H9 (cell line): Measurements from ENCODE around the gene VWA3A. TPM values are rescaled to one million over a fixed set of nuclear protein-coding genes. Genes with fewer than 3 reads are reported as not detected.
"Not testable (repeated sequence)": the region's sequence is repeated elsewhere in the genome, so short reads cannot be mapped to it uniquely, and the experiment has no call there.

ENCODE experiments used
- DNase-seq: peaks from one replicate; pipeline ENCODE4 v3.0.0-alpha.2; 2017
- H2AFZ ChIP-seq: one replicate; pipeline ENCODE4 v1.6.1; 2013; ENCODE audit warnings: mild to moderate bottlenecking, low read length, control low read depth, moderate library complexity
- H2AK5ac ChIP-seq: 2 replicates; pipeline ENCODE4 v1.6.1; 2013; ENCODE audit warnings: low read length, control low read depth, mixed read lengths; ENCODE audit not compliant: insufficient read length
- H2BK120ac ChIP-seq: one replicate; pipeline ENCODE4 v1.6.1; 2013; ENCODE audit warnings: low read depth, mild to moderate bottlenecking, low read length, control low read depth, inconsistent platforms; ENCODE audit not compliant: poor library complexity, severe bottlenecking
- H2BK12ac ChIP-seq: 2 replicates; pipeline ENCODE4 v1.6.1; 2013; ENCODE audit warnings: low read length, control low read depth, mixed read lengths, low read depth; ENCODE audit not compliant: insufficient read length
- H2BK15ac ChIP-seq: 2 replicates; pipeline ENCODE4 v1.6.1; 2013; ENCODE audit warnings: low read depth, low read length, control low read depth
- H2BK20ac ChIP-seq: one replicate; pipeline ENCODE4 v1.6.1; 2013; ENCODE audit warnings: low read depth, mild to moderate bottlenecking, low read length, control low read depth, inconsistent platforms; ENCODE audit not compliant: poor library complexity, severe bottlenecking
- H2BK5ac ChIP-seq: 2 replicates; pipeline ENCODE4 v1.6.1; 2013; ENCODE audit warnings: low read length, control low read depth, mixed read lengths; ENCODE audit not compliant: insufficient read length
- H3K14ac ChIP-seq: 2 replicates; pipeline ENCODE4 v1.6.1; 2013; ENCODE audit warnings: low read length, control low read depth; ENCODE audit not compliant: insufficient read depth
- H3K18ac ChIP-seq: 2 replicates; pipeline ENCODE4 v1.6.1; 2013; ENCODE audit warnings: low read depth, mild to moderate bottlenecking, mixed read lengths, low read length, control low read depth; ENCODE audit not compliant: insufficient read length
- H3K23ac ChIP-seq: 2 replicates; pipeline ENCODE4 v1.6.1; 2013; ENCODE audit warnings: low read length, control low read depth, mixed read lengths, low read depth; ENCODE audit not compliant: insufficient read length
- H3K23me2 ChIP-seq: 2 replicates; pipeline ENCODE4 v1.6.1; 2013; ENCODE audit warnings: low read depth, mild to moderate bottlenecking, mixed read lengths, low read length, control low read depth; ENCODE audit not compliant: insufficient read length, poor library complexity, severe bottlenecking
- H3K27ac ChIP-seq: 2 replicates; pipeline ENCODE4 v1.5.1; 2013; ENCODE audit warnings: low read length, control low read depth, mixed read lengths, low read depth; ENCODE audit not compliant: insufficient read length
- H3K27me3 ChIP-seq: 2 replicates; pipeline ENCODE4 v1.6.1; 2013; ENCODE audit warnings: low read length, control low read depth, inconsistent platforms; ENCODE audit not compliant: insufficient read depth
- H3K4ac ChIP-seq: 2 replicates; pipeline ENCODE4 v1.6.1; 2013; ENCODE audit warnings: low read depth, mild to moderate bottlenecking, control low read depth, inconsistent platforms, low read length, moderate library complexity
- H3K4me1 ChIP-seq: 2 replicates; pipeline ENCODE4 v1.6.1; 2013; ENCODE audit warnings: low read length, control low read depth, inconsistent platforms; ENCODE audit not compliant: insufficient read depth
- H3K4me2 ChIP-seq: 2 replicates; pipeline ENCODE4 v1.6.1; 2013; ENCODE audit warnings: low read length, control low read depth, mixed read lengths; ENCODE audit not compliant: insufficient read length, insufficient read depth
- H3K56ac ChIP-seq: 2 replicates; pipeline ENCODE4 v1.6.1; 2013; ENCODE audit warnings: low read depth, mild to moderate bottlenecking, mixed read lengths, low read length, control low read depth; ENCODE audit not compliant: insufficient read length
- H3K79me1 ChIP-seq: 2 replicates; pipeline ENCODE4 v1.6.1; 2013; ENCODE audit warnings: low read depth, mild to moderate bottlenecking, moderate library complexity, low read length, control low read depth, inconsistent platforms; ENCODE audit not compliant: insufficient read depth, poor library complexity, severe bottlenecking
- H3K79me2 ChIP-seq: 2 replicates; pipeline ENCODE4 v1.6.1; 2013; ENCODE audit warnings: low read length, control low read depth, inconsistent platforms; ENCODE audit not compliant: insufficient read depth
- H3K9ac ChIP-seq: 2 replicates; pipeline ENCODE4 v1.6.1; 2013; ENCODE audit warnings: low read length, control low read depth, mixed read lengths; ENCODE audit not compliant: insufficient read length; ENCODE audit errors: extremely low read depth
- H3K9me3 ChIP-seq: one replicate; pipeline ENCODE4 v1.6.1; 2013; ENCODE audit warnings: low read depth, low read length, inconsistent platforms; ENCODE audit not compliant: control insufficient read depth
- H3T11ph ChIP-seq: one replicate; pipeline ENCODE4 v1.6.1; 2013; ENCODE audit warnings: mild to moderate bottlenecking, low read length, control low read depth, inconsistent platforms
- H4K20me1 ChIP-seq: one replicate; pipeline ENCODE4 v1.6.1; 2013; ENCODE audit not compliant: control insufficient read depth, insufficient read length, insufficient read depth
- H4K5ac ChIP-seq: 2 replicates; pipeline ENCODE4 v1.6.1; 2013; ENCODE audit warnings: low read depth, mild to moderate bottlenecking, mixed read lengths, low read length, control low read depth; ENCODE audit not compliant: insufficient read length
- H4K8ac ChIP-seq: replicated peaks from 2 replicates; pipeline ENCODE4 v1.6.1; 2013; ENCODE audit warnings: low read length, control low read depth, mixed read lengths, low read depth; ENCODE audit not compliant: insufficient read length
- H4K91ac ChIP-seq: 2 replicates; pipeline ENCODE4 v1.6.1; 2013; ENCODE audit warnings: low read depth, mild to moderate bottlenecking, moderate library complexity, mixed read lengths, low read length, control low read depth; ENCODE audit not compliant: insufficient read length
- H3K27ac Mint-ChIP-seq, 3 experiments: 2 replicates in 2 of 3; 3 replicates in 1 of 3; pipeline ENCODE4 v1.8.0; 2020 to 2021; ENCODE audit warnings: mixed read lengths in 3 of 3, mild to moderate bottlenecking in 1 of 3, moderate library complexity in 1 of 3
- H3K27me3 Mint-ChIP-seq: 2 replicates; pipeline ENCODE4 v1.8.0; 2021; ENCODE audit warnings: low read depth, mild to moderate bottlenecking, moderate library complexity, mixed read lengths
- H3K36me3 Mint-ChIP-seq, 3 experiments: 2 replicates in 2 of 3; 3 replicates in 1 of 3; pipeline ENCODE4 v1.8.0; 2020 to 2021; ENCODE audit warnings: low read depth in 3 of 3, mixed read lengths in 3 of 3; ENCODE audit not compliant: insufficient read depth in 1 of 3
- H3K4me1 Mint-ChIP-seq, 2 experiments: 2 replicates each; pipeline ENCODE4 v1.8.0; 2020; ENCODE audit warnings: mixed read lengths in 2 of 2
- H3K4me3 Mint-ChIP-seq, 2 experiments: 2 replicates in 1 of 2; 3 replicates in 1 of 2; pipeline ENCODE4 v1.8.0; 2020 to 2021; ENCODE audit warnings: mild to moderate bottlenecking in 2 of 2, mixed read lengths in 2 of 2, moderate library complexity in 1 of 2
- H3K9me3 Mint-ChIP-seq, 2 experiments: 2 replicates in 1 of 2; 3 replicates in 1 of 2; pipeline ENCODE4 v1.8.0; 2020; ENCODE audit warnings: mild to moderate bottlenecking in 2 of 2, mixed read lengths in 2 of 2, moderate library complexity in 1 of 2
- WGBS: extraction: QIAGEN DNeasy Blood & Tissue Kit; methylation state at CpG from one replicate; pipeline ENCODE4 v1.1.7; 2013; ENCODE audit warnings: missing lambda C conversion rate, low lambda C conversion rate, mixed read lengths; ENCODE audit not compliant: insufficient read length; ENCODE audit errors: extremely low coverage; 5-methylcytosine and 5-hydroxymethylcytosine counted together
- total RNA-seq: library from RNA; stranded (reverse); gene quantifications from 2 replicates; pipeline ENCODE4 v1.2.1, GENCODE V29; 2021
- TF ChIP-seq, protein P1 (sequence below): fragments of 200-600 bp; sonication (generic); conservative IDR thresholded peaks from 3 replicates; pipeline ENCODE4 v1.8.0; 2021; ENCODE audit warnings: antibody characterized with exemption, mild to moderate bottlenecking

The VWA3A gene
- total RNA-seq, 1 experiment from 2014 or later: not detected

DNA sequence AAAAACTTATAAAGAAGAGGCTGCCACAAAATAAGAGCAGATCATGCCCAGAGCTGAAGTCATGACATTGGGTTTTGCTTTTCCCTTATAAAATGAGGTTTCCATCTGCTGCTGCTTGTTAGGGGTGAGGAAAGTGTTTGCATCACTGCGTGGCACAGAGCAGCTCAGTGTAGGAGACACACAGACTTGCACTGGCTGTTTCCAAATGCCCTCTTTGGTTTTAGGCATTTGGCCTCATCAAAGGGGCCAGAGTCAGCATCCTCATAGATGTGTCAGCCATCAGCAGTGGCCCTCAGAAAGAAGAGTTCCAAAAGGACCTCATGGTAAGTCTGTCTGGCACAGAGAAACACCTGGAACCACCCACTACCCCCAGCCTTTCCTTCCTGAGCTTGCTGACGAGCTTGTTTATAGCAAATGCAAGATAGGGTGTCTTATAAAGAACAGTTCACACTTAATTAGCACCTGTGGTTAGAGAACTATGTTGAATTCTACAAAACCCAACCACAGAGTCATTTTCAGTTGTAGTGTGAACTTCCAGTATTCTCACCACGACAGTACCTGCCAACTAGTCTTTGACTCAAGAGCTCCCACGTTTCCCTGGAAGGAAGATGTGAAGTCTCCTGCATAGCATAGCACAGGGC lies 17.0 kb downstream of the VWA3A start:
- peaks cover 5 to 7% of the 10 kb centered on the region in 2 experiments; a peak in 3 of 4 replicates for H3K4me1 Mint-ChIP-seq
- no peaks in the 10 kb centered on the region for H3K79me1 ChIP-seq
- H3K4ac ChIP-seq: no peak overlapping the region

DNA sequence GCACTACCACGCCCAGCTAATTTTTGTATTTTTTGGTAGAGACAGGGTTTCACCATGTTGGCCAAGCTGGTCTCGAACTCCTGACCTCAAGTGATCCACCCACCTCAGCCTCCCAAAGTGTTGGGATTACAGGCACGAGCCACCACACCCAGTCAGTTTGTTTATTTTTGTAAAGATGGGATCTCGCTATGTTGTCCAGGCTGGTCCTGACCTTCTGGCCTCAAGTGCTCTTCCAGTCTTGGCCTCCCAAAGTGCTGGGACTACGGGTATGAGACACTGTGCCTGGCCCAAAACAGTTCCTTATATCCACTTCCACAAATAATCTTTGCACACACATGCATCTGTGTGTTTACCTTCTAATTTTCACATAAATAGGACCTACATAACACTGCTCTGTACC lies 19.3 kb downstream of the VWA3A start:
- H2BK12ac ChIP-seq, H2BK120ac ChIP-seq, H3K27ac Mint-ChIP-seq, H3K36me3 Mint-ChIP-seq, H3K27ac ChIP-seq, H4K8ac ChIP-seq, H3K79me1 ChIP-seq, H3K79me2 ChIP-seq, H3K23ac ChIP-seq, H3K56ac ChIP-seq, H2BK20ac ChIP-seq, H3K4me1 ChIP-seq, H3K23me2 ChIP-seq, H2BK5ac ChIP-seq, H2BK15ac ChIP-seq, H3K18ac ChIP-seq, H3T11ph ChIP-seq, H4K5ac ChIP-seq, H3K9me3 Mint-ChIP-seq, H4K91ac ChIP-seq, H3K9me3 ChIP-seq, H3K4ac ChIP-seq, DNase-seq, H3K4me1 Mint-ChIP-seq, H2AFZ ChIP-seq, H3K9ac ChIP-seq, H4K20me1 ChIP-seq, H3K4me2 ChIP-seq, H3K14ac ChIP-seq, H2AK5ac ChIP-seq, H3K4me3 Mint-ChIP-seq, H3K27me3 ChIP-seq: not testable (repeated sequence)
- H3K27me3 Mint-ChIP-seq: peaks cover 12% of the 10 kb centered on the region
- no CpG with 5 or more reads among the region's 5 CpGs for WGBS

More for the DNA sequence above, 17.0 kb downstream of the VWA3A start:
- H2BK120ac ChIP-seq: no peak overlapping the region
- no peak overlapping the region for H3K9ac ChIP-seq
- no peak overlapping the region for H3K23ac ChIP-seq
- H3K36me3 Mint-ChIP-seq: no peaks in the 10 kb centered on the region
- no peaks in the 10 kb centered on the region for H3K4me1 ChIP-seq
- H3K27me3 Mint-ChIP-seq: peaks cover 12% of the 10 kb centered on the region
- no peaks in the 10 kb centered on the region for H3K27me3 ChIP-seq
- H3K23me2 ChIP-seq: no peaks in the 10 kb centered on the region
- no peak for DNase-seq
- H3K9me3 ChIP-seq: no peaks in the 10 kb centered on the region
- H4K5ac ChIP-seq: no peak overlapping the region
- no peak overlapping the region for H3K4me3 Mint-ChIP-seq
- no peaks in the 10 kb centered on the region for H3K79me2 ChIP-seq
- H3T11ph ChIP-seq: no peak overlapping the region
- no peaks in the 10 kb centered on the region for H4K20me1 ChIP-seq
- H3K9me3 Mint-ChIP-seq: no peaks in the 10 kb centered on the region
- no peak overlapping the region for H4K8ac ChIP-seq
- H2BK15ac ChIP-seq: no peak overlapping the region
- H2AK5ac ChIP-seq: no peak overlapping the region
- no peak overlapping the region for H4K91ac ChIP-seq
- H3K56ac ChIP-seq: no peak overlapping the region
- H3K27ac Mint-ChIP-seq: no peak overlapping the region
- no peak overlapping the region for H3K27ac ChIP-seq
- H2BK20ac ChIP-seq: no peak overlapping the region
- TF ChIP-seq, protein P1, sequence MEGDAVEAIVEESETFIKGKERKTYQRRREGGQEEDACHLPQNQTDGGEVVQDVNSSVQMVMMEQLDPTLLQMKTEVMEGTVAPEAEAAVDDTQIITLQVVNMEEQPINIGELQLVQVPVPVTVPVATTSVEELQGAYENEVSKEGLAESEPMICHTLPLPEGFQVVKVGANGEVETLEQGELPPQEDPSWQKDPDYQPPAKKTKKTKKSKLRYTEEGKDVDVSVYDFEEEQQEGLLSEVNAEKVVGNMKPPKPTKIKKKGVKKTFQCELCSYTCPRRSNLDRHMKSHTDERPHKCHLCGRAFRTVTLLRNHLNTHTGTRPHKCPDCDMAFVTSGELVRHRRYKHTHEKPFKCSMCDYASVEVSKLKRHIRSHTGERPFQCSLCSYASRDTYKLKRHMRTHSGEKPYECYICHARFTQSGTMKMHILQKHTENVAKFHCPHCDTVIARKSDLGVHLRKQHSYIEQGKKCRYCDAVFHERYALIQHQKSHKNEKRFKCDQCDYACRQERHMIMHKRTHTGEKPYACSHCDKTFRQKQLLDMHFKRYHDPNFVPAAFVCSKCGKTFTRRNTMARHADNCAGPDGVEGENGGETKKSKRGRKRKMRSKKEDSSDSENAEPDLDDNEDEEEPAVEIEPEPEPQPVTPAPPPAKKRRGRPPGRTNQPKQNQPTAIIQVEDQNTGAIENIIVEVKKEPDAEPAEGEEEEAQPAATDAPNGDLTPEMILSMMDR: no peak
- no peak overlapping the region for H3K4me2 ChIP-seq
- no CpG with 5 or more reads among the region's 4 CpGs for WGBS
- H2AFZ ChIP-seq: no peak overlapping the region
- no peak overlapping the region for H3K14ac ChIP-seq
- H2BK5ac ChIP-seq: no peak overlapping the region
- H3K18ac ChIP-seq: no peak overlapping the region
- H2BK12ac ChIP-seq: no peak overlapping the region
